MCF 10A (cell line): ENCODE measurements around the gene CDC37L1. TPM values are rescaled to one million over a fixed set of nuclear protein-coding genes. Genes with fewer than 3 reads are reported as not detected.
"Not testable (repeated sequence)": the region's sequence is repeated elsewhere in the genome, so short reads cannot be mapped to it uniquely, and the experiment has no call there.

ENCODE experiments used
- BruUV-seq: library from RNA; stranded (reverse); fragments of 400-500 nt; replicated peaks from 2 replicates; lab custom pipeline; 2021; lab: Mats Ljungman, UMichigan
- CTCF ChIA-PET: fragments of 300-600 bp; sonication (Branson Sonifier 250); formaldehyde crosslinking; extraction: SDS; loops from one replicate; lab custom pipeline; 2021; ENCODE audit warnings: antibody characterized with exemption, inconsistent platforms; lab: Yijun Ruan, JAX
- POLR2A ChIA-PET: fragments of 300-600, 350-650 bp; sonication (Branson Sonifier 250); formaldehyde crosslinking; extraction: SDS; loops from one replicate; lab custom pipeline; 2020; ENCODE audit warnings: antibody characterized with exemption, inconsistent platforms; lab: Yijun Ruan, JAX
- DNase-seq: peaks from one replicate; pipeline ENCODE4 v3.0.0-alpha.2; 2018; ENCODE audit not compliant: unreplicated experiment
- H3K27ac Mint-ChIP-seq: one replicate; pipeline ENCODE4 v1.8.0; 2022; ENCODE audit warnings: mild to moderate bottlenecking, low read depth, mixed read lengths; ENCODE audit not compliant: unreplicated experiment
- H3K27me3 Mint-ChIP-seq: one replicate; pipeline ENCODE4 v1.8.0; 2022; ENCODE audit warnings: mixed read lengths; ENCODE audit not compliant: insufficient read depth, unreplicated experiment
- H3K36me3 Mint-ChIP-seq: one replicate; pipeline ENCODE4 v1.8.0; 2022; ENCODE audit warnings: mild to moderate bottlenecking, moderate library complexity, mixed read lengths; ENCODE audit not compliant: insufficient read depth, unreplicated experiment
- H3K4me1 Mint-ChIP-seq: one replicate; pipeline ENCODE4 v1.8.0; 2022; ENCODE audit warnings: mixed read lengths; ENCODE audit not compliant: insufficient read depth, unreplicated experiment
- H3K4me3 Mint-ChIP-seq: one replicate; pipeline ENCODE4 v1.8.0; 2022; ENCODE audit warnings: mild to moderate bottlenecking, moderate library complexity, mixed read lengths; ENCODE audit not compliant: unreplicated experiment
- H3K9me3 Mint-ChIP-seq: one replicate; pipeline ENCODE4 v1.8.0; 2022; ENCODE audit warnings: mixed read lengths; ENCODE audit not compliant: unreplicated experiment
- intact Hi-C: fragments of 100-400 bp; cut with micrococcal nuclease; formaldehyde crosslinking; loops from 2 replicates; pipeline ENCODE4 v1.14.1; 2022
- total RNA-seq: library from RNA; stranded (reverse); gene quantifications from 2 replicates; pipeline ENCODE4 v1.2.3, GENCODE V29; 2022
- TF ChIP-seq, protein P1 (sequence below): fragments of 200-600 bp; IDR thresholded peaks from one replicate; pipeline ENCODE4 v1.8.0; 2022; ENCODE audit warnings: antibody characterized with exemption, mild to moderate bottlenecking; ENCODE audit not compliant: unreplicated experiment

CDC37L1 gene
- total RNA-seq, 1 experiment from 2014 or later: 20.4 TPM

GRCh38 chr9:4654538-4654937 lies 24.8 kb upstream of the CDC37L1 start:
- no peak overlapping the region for H3K4me3 Mint-ChIP-seq
- intact Hi-C loops: no loop called here
- ChIA-PET POLR2A (no interaction called here), CTCF (interaction anchor here (0.6 kb wide), 2 partner anchors 11 to 789 kb away, joined by 3 read pairs; no protein-coding TSS in a partner anchor)
- H3K4me1 Mint-ChIP-seq: no peaks in the 10 kb centered on the region
- TF ChIP-seq, protein P1, sequence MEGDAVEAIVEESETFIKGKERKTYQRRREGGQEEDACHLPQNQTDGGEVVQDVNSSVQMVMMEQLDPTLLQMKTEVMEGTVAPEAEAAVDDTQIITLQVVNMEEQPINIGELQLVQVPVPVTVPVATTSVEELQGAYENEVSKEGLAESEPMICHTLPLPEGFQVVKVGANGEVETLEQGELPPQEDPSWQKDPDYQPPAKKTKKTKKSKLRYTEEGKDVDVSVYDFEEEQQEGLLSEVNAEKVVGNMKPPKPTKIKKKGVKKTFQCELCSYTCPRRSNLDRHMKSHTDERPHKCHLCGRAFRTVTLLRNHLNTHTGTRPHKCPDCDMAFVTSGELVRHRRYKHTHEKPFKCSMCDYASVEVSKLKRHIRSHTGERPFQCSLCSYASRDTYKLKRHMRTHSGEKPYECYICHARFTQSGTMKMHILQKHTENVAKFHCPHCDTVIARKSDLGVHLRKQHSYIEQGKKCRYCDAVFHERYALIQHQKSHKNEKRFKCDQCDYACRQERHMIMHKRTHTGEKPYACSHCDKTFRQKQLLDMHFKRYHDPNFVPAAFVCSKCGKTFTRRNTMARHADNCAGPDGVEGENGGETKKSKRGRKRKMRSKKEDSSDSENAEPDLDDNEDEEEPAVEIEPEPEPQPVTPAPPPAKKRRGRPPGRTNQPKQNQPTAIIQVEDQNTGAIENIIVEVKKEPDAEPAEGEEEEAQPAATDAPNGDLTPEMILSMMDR: no peak
- H3K36me3 Mint-ChIP-seq: no peaks in the 10 kb centered on the region
- H3K27me3 Mint-ChIP-seq: no peaks in the 10 kb centered on the region
- no peaks in the 10 kb centered on the region for H3K9me3 Mint-ChIP-seq
- no TSS peak for BruUV-seq
- H3K27ac Mint-ChIP-seq: no peak overlapping the region
- DNase-seq: no peak

DNA sequence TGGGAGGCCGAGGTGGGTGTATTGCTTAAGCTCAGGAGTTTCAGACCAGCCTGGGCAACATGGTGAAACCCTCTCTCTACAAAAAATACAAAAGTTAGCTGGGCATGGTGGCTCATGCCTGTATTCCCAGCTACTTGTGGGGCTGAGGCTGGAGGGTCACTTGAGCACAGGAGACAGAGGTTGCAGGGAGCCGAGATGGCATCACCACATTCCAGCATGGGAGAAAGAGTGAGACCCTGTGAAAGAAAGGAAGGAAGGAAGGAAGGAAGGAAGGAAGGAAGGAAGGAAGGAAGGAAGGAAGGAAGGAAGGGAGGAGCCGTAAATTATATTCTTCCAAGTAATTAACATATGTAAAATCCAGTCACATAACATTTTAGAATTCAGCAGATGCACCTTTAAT lies 23.2 kb upstream of the CDC37L1 start:
- DNase-seq, H3K4me1 Mint-ChIP-seq, H3K4me3 Mint-ChIP-seq, H3K9me3 Mint-ChIP-seq, H3K27me3 Mint-ChIP-seq, intact Hi-C loops, H3K36me3 Mint-ChIP-seq, BruUV-seq, H3K27ac Mint-ChIP-seq: not testable (repeated sequence)
- POLR2A ChIA-PET: interaction anchor here (0.7 kb wide), 1 partner anchor 237 kb away, joined by 3 read pairs; no protein-coding TSS in a partner anchor
- CTCF ChIA-PET: interaction anchor here (0.9 to 1.0 kb wide), 2 partner anchors 96 to 289 kb away, joined by 3 to 4 read pairs; no protein-coding TSS in a partner anchor

- Mint-ChIP-seq H3K4me3 (no peak overlapping the region), H3K36me3 (no peaks in the 10 kb centered on the region), H3K4me1 (no peaks in the 10 kb centered on the region), H3K9me3 (no peaks in the 10 kb centered on the region), H3K27me3 (no peaks in the 10 kb centered on the region), H3K27ac (no peak overlapping the region)
- POLR2A ChIA-PET: no interaction called here
- intact Hi-C loops: no loop called here
- no TSS peak for BruUV-seq
- CTCF ChIA-PET: interaction anchor here (0.6 to 0.9 kb wide), 2 partner anchors 43 to 97 kb away, joined by 3 to 4 read pairs; no protein-coding TSS in a partner anchor
- DNase-seq: no peak
- TF ChIP-seq, protein P1: no peak
Observed at GRCh38 chr9:4656621-4657020, 22.7 kb upstream of the CDC37L1 start.

GRCh38 chr9:4657426-4658159 lies 21.8 kb upstream of the CDC37L1 start:
- POLR2A ChIA-PET: interaction anchor here (0.7 kb wide), 1 partner anchor 1134 kb away, joined by 4 read pairs; no protein-coding TSS in a partner anchor
- CTCF ChIA-PET: no interaction called here
- Mint-ChIP-seq H3K4me1 (peaks cover 7% of the 10 kb centered on the region), H3K4me3 (no peak overlapping the region), H3K36me3 (no peaks in the 10 kb centered on the region), H3K27ac (no peak overlapping the region), H3K9me3 (no peaks in the 10 kb centered on the region), H3K27me3 (no peaks in the 10 kb centered on the region)
- no TSS peak for BruUV-seq
- no peak for DNase-seq
- TF ChIP-seq, protein P1: no peak
- intact Hi-C loops: no loop called here

GRCh38 chr9:4660665-4661064 lies 18.7 kb upstream of the CDC37L1 start:
- H3K27me3 Mint-ChIP-seq, BruUV-seq, H3K9me3 Mint-ChIP-seq, DNase-seq, H3K36me3 Mint-ChIP-seq, H3K4me3 Mint-ChIP-seq, H3K27ac Mint-ChIP-seq: not testable (repeated sequence)
- ChIA-PET POLR2A (interaction anchor here (0.5 to 5.9 kb wide), 5 partner anchors 19 to 1133 kb away, joined by 3 to 42 read pairs (median 4); partner anchors contain the start of genes AK3 and CDC37L1), CTCF (interaction anchor here (0.7 to 1.2 kb wide), 3 partner anchors 80 to 1399 kb away, joined by 3 to 4 read pairs (median 3); no protein-coding TSS in a partner anchor)
- intact Hi-C loops: loop anchor here (10.0 kb wide), 1 partner anchor 276 kb away; no protein-coding TSS in a partner anchor
- peaks cover 32% of the 10 kb centered on the region for H3K4me1 Mint-ChIP-seq
